ENCODE results near the gene ZNF525. TPM values are rescaled to one million over a fixed set of nuclear protein-coding genes. Genes with fewer than 3 reads are reported as not detected.

ZNF525 gene
- total and polyA plus RNA-seq, 9 of the 15 experiments (the other 6 are each of a cell fraction or from before 2014, with no cell fraction given): 1.5 to 12.0 (median 6.7) TPM

GRCh38 chr19:53389571-53389970 lies 24.1 kb downstream of the ZNF525 start (continued):
- no peak for TF ChIP-seq CHD7 (IDR thresholded peaks at IDR 0.05; ENCODE audit: low read depth, low read length)
- TF ChIP-seq, protein P1, sequence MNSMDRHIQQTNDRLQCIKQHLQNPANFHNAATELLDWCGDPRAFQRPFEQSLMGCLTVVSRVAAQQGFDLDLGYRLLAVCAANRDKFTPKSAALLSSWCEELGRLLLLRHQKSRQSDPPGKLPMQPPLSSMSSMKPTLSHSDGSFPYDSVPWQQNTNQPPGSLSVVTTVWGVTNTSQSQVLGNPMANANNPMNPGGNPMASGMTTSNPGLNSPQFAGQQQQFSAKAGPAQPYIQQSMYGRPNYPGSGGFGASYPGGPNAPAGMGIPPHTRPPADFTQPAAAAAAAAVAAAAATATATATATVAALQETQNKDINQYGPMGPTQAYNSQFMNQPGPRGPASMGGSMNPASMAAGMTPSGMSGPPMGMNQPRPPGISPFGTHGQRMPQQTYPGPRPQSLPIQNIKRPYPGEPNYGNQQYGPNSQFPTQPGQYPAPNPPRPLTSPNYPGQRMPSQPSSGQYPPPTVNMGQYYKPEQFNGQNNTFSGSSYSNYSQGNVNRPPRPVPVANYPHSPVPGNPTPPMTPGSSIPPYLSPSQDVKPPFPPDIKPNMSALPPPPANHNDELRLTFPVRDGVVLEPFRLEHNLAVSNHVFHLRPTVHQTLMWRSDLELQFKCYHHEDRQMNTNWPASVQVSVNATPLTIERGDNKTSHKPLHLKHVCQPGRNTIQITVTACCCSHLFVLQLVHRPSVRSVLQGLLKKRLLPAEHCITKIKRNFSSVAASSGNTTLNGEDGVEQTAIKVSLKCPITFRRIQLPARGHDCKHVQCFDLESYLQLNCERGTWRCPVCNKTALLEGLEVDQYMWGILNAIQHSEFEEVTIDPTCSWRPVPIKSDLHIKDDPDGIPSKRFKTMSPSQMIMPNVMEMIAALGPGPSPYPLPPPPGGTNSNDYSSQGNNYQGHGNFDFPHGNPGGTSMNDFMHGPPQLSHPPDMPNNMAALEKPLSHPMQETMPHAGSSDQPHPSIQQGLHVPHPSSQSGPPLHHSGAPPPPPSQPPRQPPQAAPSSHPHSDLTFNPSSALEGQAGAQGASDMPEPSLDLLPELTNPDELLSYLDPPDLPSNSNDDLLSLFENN (IDR thresholded peaks at IDR 0.05; ENCODE audit: low read depth in 2 of 2, low read length in 2 of 2): no peak
- TF ChIP-seq SLC30A9 (CRISPR knock-in tag; IDR thresholded peaks at IDR 0.05): no peak

Data from K562 (cell line).